ENCODE data around the gene SLC4A1. TPM values are rescaled to one million over a fixed set of nuclear protein-coding genes. Genes with fewer than 3 reads are reported as not detected.
A peak's percentile ranks its signal among the peaks of the same experiment; 100 is the strongest.
"Not testable (repeated sequence)": the region's sequence is repeated elsewhere in the genome, so short reads cannot be mapped to it uniquely, and the experiment has no call there.

Gene SLC4A1
- total RNA-seq, 1 experiment from 2014 or later = not detected

- no peak for DNase-seq (ENCODE audit: low spot score)
Measured at GRCh38 chr17:44256671-44257070, 11.3 kb downstream of the SLC4A1 start.

- DNase-seq (ENCODE audit: low spot score) = no peak
Measured at GRCh38 chr17:44255915-44256314, 12.0 kb downstream of the SLC4A1 start.

- DNase-seq (ENCODE audit: low spot score) = no peak
Measured at GRCh38 chr17:44254361-44255095, 13.4 kb downstream of the SLC4A1 start.

GRCh38 chr17:44253006-44253405 lies 14.9 kb downstream of the SLC4A1 start:
- DNase-seq (ENCODE audit: low spot score) = no peak

- no peak for DNase-seq (ENCODE audit: low spot score)
Measured at GRCh38 chr17:44251062-44251461, 16.9 kb downstream of the SLC4A1 start.

GRCh38 chr17:44249501-44250246 lies 18.3 kb downstream of the SLC4A1 start:
- DNase-seq (ENCODE audit: low spot score) = no peak

- no peak for DNase-seq (ENCODE audit: low spot score)
Measured at GRCh38 chr17:44247876-44248736, 19.8 kb downstream of the SLC4A1 start.

GRCh38 chr17:44247440-44247841 lies 20.5 kb downstream of the SLC4A1 start:
- no peak for DNase-seq (ENCODE audit: low spot score)

GRCh38 chr17:44241106-44241624 lies 26.8 kb downstream of the SLC4A1 start:
- no peak for DNase-seq (ENCODE audit: low spot score)

GRCh38 chr17:44237886-44238285 lies 30.0 kb downstream of the SLC4A1 start:
- DNase-seq (ENCODE audit: low spot score) = not testable (repeated sequence)

GRCh38 chr17:44236444-44236991 lies 31.4 kb downstream of the SLC4A1 start:
- DNase-seq (ENCODE audit: low spot score) = no peak

- DNase-seq (ENCODE audit: low spot score) = no peak
Measured at GRCh38 chr17:44235583-44235936, 32.4 kb downstream of the SLC4A1 start.

GRCh38 chr17:44233582-44233981 lies 34.4 kb downstream of the SLC4A1 start:
- no peak for DNase-seq (ENCODE audit: low spot score)

GRCh38 chr17:44232061-44232460 lies 35.9 kb downstream of the SLC4A1 start:
- DNase-seq (ENCODE audit: low spot score) = no peak

GRCh38 chr17:44230140-44230539 lies 37.8 kb downstream of the SLC4A1 start:
- DNase-seq (ENCODE audit: low spot score) = no peak

GRCh38 chr17:44229090-44229489 lies 38.8 kb downstream of the SLC4A1 start:
- DNase-seq (ENCODE audit: low spot score) = no peak

GRCh38 chr17:44223541-44224071 lies 44.3 kb downstream of the SLC4A1 start:
- DNase-seq (ENCODE audit: low spot score) = no peak

GRCh38 chr17:44222112-44222869 lies 45.6 kb downstream of the SLC4A1 start:
- no peak for DNase-seq (ENCODE audit: low spot score)

GRCh38 chr17:44221862-44222111 lies 46.1 kb downstream of the SLC4A1 start:
- DNase-seq (ENCODE audit: low spot score) = no peak

- peak; percentile 47 for DNase-seq (ENCODE audit: low spot score)
Measured at GRCh38 chr17:44221084-44221861, 46.7 kb downstream of the SLC4A1 start.
